ENCODE data around the gene SYP.

SYP gene

DNA sequence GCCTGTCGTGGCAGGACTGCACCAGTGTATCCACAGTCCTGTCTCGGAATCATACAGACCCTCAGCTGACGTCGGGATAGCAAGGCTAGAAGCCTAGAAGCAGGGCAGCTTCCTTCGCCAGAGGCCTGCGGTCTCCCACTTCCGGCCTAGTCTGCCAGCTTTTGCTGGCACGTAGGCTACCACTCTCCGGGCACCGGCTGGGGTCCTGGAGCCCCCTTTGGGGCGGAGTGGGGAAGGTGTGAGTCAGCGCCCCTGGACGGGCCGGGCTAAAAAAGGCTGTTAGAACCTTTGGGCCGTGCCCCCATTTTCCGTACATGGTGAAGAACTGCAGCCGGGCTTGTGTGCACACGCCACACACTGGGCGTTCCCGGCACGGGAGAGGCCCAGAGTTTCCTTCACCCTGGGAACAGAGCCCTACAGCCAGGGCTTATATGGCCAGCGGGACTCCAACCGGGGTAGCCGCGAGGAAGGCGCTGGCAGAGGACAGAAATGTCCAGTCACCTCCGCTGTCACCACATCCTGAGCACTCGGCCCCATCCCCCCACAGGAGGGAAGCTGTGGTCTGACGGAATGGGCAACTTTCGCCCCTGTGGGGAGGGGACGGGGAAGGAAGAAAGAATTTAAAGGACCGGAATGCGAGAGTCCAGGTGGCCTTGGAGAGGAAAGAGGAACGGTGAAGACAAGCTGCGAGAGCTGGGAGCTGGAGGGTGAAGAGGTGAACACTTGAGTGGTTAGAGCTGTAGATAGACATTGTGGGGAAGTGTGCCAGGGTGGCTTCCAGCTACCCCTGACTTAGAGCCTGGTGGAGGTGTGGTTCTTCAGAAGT is 32.9 kb downstream of the SYP start:
- peak overlapping the region; percentile 48 for H3K4me3 ChIP-seq (ENCODE audit: low read depth, low read length)
- TF ChIP-seq, protein P1, sequence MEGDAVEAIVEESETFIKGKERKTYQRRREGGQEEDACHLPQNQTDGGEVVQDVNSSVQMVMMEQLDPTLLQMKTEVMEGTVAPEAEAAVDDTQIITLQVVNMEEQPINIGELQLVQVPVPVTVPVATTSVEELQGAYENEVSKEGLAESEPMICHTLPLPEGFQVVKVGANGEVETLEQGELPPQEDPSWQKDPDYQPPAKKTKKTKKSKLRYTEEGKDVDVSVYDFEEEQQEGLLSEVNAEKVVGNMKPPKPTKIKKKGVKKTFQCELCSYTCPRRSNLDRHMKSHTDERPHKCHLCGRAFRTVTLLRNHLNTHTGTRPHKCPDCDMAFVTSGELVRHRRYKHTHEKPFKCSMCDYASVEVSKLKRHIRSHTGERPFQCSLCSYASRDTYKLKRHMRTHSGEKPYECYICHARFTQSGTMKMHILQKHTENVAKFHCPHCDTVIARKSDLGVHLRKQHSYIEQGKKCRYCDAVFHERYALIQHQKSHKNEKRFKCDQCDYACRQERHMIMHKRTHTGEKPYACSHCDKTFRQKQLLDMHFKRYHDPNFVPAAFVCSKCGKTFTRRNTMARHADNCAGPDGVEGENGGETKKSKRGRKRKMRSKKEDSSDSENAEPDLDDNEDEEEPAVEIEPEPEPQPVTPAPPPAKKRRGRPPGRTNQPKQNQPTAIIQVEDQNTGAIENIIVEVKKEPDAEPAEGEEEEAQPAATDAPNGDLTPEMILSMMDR (IDR thresholded peaks at IDR 0.05; ENCODE audit: low read depth, low read length): no peak

DNA sequence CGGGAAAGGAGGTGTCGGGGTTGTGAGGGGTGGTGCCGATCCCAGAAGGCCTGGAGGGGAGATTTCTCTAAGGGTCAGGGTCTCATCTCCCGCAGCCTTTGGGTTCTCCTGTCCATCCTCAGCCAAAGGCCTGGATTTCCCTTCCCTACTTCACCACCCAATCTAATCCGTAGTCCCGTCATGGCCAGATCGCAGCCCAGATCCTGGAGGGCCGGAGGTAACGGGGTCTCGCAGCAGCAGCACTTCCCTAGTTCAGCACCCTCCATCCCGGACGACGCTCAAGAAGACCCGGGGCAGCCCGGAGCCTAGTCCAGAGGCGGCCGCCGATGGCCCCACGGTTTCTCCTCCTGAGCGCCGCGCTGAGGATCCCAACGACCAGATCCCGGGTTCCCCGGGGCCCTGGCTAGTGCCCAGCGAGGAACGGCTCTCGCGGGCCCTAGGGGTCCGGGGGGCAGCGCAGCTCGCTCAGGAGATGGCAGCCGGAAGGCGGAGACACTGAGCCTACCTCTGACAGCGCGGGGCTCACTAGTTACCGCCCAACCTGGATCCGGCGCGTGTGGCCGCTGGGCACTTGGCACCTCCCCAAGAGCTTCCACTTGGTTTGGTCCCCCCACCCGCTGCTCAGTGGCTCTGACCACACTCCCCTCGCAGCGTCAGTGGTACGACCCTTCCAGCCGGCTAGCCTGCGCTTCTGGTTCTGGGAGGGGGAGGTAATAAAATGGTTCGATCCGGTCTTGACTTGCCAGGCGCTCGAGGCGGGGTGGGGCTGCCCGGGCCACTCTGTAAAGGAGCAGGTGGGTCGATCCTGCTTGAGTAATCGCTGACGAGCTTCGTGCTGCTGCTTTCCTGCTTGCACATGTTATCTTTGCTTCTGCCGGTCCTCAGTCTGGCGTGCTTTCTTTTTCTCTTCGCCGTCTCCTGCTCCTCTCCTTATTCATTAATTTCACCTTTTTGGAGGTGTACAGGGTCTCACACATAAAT is 33.8 kb downstream of the SYP start:
- TF ChIP-seq, protein P1 (IDR thresholded peaks at IDR 0.05; ENCODE audit: low read depth, low read length): no peak
- H3K4me3 ChIP-seq (ENCODE audit: low read depth, low read length): peak overlapping the region; percentile 48; the same call in 1 of the 2 replicates

DNA sequence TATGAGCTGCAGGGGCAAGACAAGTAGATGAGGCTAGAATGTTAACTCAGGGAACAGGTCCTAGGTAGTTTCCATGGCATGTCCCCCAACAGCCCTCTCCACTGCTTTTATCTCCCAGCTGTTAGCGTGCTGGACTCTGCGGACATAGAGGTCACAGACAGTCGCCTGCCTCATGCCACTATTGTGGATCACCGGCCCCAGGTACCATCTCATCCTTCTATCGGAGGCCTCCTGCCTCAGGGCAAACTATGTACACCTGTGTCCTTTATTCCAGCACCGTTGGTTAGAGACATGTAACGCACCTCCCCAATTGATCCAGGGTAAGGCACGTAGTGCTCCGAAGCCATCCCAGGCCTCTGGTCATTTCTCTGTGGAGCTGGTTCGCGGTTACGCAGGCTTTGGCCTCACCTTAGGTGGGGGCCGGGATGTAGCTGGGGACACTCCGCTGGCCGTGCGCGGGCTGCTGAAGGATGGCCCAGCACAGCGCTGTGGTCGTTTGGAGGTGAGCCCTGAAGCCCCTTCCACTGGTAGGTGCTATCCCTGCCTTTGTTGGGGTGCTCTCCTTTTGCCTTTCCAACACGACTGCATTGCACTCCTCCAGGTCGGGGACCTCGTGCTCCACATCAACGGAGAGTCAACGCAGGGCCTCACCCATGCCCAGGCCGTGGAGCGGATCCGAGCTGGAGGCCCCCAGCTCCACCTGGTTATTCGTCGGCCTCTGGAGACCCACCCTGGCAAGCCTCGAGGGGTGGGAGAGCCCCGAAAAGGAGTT is 35.2 kb downstream of the SYP start:
- TF ChIP-seq, protein P1 (IDR thresholded peaks at IDR 0.05; ENCODE audit: low read depth, low read length): no peak
- no peak overlapping the region for H3K4me3 ChIP-seq (ENCODE audit: low read depth, low read length)

DNA sequence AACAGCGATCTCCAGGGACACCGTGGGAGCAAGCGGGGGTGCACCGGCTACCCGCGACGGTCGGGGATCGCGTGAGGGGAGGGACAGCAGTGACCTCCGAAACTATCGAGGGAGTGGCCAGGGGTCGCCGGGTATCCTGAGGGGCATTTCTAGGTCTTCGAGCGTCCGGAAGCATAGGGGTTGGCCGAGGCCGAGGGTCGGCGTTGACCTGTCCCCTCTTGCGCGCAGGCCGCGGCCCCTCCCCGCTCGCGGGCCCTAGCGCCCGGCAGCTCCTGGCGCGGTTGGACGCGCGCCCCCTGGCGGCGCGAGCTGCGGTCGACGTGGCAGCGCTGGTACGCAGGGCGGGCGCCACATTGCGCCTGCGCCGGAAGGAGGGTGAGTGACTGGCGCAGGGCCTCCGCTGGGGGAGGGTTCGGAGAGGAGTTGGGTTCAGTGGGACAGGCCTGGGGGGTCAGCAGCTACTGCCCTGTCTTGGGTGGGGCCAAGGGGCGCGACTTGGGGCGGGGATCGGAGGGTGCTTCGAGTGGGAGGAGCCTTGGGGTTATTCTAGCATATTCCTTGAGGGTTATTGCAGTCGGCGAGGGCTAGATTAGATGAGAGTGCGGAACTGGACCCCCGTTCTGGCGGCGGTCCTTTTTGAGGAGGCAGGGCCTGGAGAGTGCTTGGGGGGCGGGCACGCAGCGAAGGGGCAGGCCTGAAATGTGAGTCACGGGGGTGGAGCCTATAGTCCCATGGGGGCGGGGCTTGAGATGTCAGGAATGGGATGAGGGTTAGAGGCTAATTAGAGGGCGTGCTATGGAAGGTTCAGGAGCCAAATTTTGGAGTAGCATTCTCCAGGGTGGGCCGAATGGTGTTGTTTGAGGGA is 36.2 kb downstream of the SYP start:
- TF ChIP-seq, protein P1 (IDR thresholded peaks at IDR 0.05; ENCODE audit: low read depth, low read length): no peak
- H3K4me3 ChIP-seq (ENCODE audit: low read depth, low read length): peak overlapping the region; percentile 22; the same call in 1 of the 2 replicates

DNA sequence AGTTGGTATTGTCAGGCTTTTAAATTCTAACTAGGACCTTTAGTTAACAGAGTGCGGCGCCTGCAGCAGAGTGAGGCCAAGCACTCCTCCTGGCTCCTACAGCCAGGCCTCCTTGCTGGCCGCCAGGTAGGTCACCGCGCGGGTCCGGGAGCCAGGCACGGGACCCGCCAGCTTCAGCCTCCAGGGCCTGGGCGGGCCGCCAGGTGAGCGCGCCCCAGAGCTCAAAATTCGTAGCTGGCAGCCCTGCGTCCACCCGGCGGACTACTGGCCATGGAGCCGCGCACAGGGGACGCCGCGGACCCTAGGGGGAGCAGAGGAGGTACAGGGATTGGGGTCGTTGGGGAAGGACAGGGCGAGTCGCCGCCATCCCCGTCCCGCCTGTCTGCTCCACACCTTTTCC is 37.4 kb downstream of the SYP start, which contains the start of gene MAGIX:
Gene MAGIX, plus strand, starts transcription at position 139 of the 400 bp plus-strand sequence. Its CDS starts 132 bp downstream, at position 271.
- 0 out of 2 replicates have a peak within 1 kb of the TSS, but pooled peaks have one; percentile 22 for H3K4me3 ChIP-seq (ENCODE audit: low read depth, low read length)
- TF ChIP-seq, protein P1 (IDR thresholded peaks at IDR 0.05; ENCODE audit: low read depth, low read length): no peak

DNA sequence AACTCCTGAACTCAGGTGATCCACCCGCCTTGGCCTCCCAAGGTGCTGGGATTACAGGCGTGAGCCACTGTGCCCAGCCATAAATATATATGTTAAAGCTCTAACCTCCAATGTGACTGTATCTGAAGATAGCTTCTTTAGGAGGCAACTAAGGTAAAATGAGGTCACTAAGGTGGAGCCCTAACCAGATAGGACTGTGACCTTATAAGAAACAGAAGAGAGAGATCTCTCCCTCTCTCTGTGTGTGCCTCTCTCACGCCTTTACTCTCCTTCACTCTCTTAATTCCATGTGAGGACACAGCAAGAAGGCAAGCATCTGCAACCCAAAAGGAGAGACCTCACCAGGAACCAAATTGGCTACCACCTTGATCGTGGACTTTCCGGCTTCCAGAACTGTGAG is 38.4 kb downstream of the SYP start:
- no peak overlapping the region for H3K4me3 ChIP-seq (ENCODE audit: low read depth, low read length)
- TF ChIP-seq, protein P1 (IDR thresholded peaks at IDR 0.05; ENCODE audit: low read depth, low read length): no peak
